K562 (cell line): Measurements from ENCODE around the gene RIOK3. TPM values are rescaled to one million over a fixed set of nuclear protein-coding genes. Genes with fewer than 3 reads are reported as not detected.

Experiments
- ATAC-seq: fragments of 200-7000 bp; cut with Tn5 transposase; 3 replicates; pipeline ENCODE4 v1.9.1; 2020; ENCODE audit warnings: moderate library complexity
- BruUV-seq: library from RNA; stranded (reverse); fragments of 400-500 nt; replicated peaks from 2 replicates; lab custom pipeline; 2021; lab: Mats Ljungman, UMichigan
- CTCF ChIA-PET: fragments of 300-600 bp; formaldehyde crosslinking; extraction: SDS; loops from one replicate; lab custom pipeline; 2021; ENCODE audit warnings: low intra/inter-chr PET ratio; lab: Yijun Ruan, JAX
- POLR2A ChIA-PET: fragments of 300-600, 350-650 bp; sonication (Branson Sonifier 250); formaldehyde crosslinking; extraction: SDS; loops from one replicate; lab custom pipeline; 2021; ENCODE audit warnings: antibody characterized with exemption, inconsistent platforms; lab: Yijun Ruan, JAX
- DNase-seq, 4 experiments: peaks; one replicate each; pipeline versions ENCODE4 v3.0.0 to v3.0.0-alpha.2; 2011 to 2018; ENCODE audit warnings: low spot score in 3 of 4, mixed read lengths in 3 of 4; ENCODE audit errors: extremely low read depth in 1 of 4
- FAIRE-seq: peaks from 2 replicates; lab custom pipeline; 2011; peaks lifted over from hg19 to GRCh38; lab: Jason Lieb, UNC
- H2AFZ ChIP-seq: 2 replicates; pipeline ENCODE4 v1.6.0; 2011; ENCODE audit warnings: low read depth, low read length, control low read depth, inconsistent platforms
- H3K27ac ChIP-seq: fragments of 200-600 bp; 3 replicates; pipeline ENCODE4 v1.8.0; 2011; ENCODE audit warnings: low read depth, mild to moderate bottlenecking, control low read depth, inconsistent platforms, low read length, moderate library complexity, mixed read lengths; ENCODE audit errors: extremely low read depth
- H3K27me3 ChIP-seq, 2 experiments: fragments of 300-600 bp in 1 of 2; 2 replicates in 1 of 2; 3 replicates in 1 of 2; pipeline versions ENCODE4 v1.6.0 to v1.8.0; 2011; ENCODE audit warnings: inconsistent platforms in 2 of 2, low read length in 2 of 2, mild to moderate bottlenecking in 1 of 2, mixed read lengths in 1 of 2, moderate library complexity in 1 of 2; ENCODE audit not compliant: control insufficient read depth in 2 of 2, insufficient read depth in 2 of 2
- H3K36me3 ChIP-seq: fragments of 300-600 bp; 3 replicates; pipeline ENCODE4 v1.8.0; 2011; ENCODE audit warnings: mild to moderate bottlenecking, low read length, inconsistent platforms; ENCODE audit not compliant: control insufficient read depth, insufficient read depth
- H3K4me1 ChIP-seq, 2 experiments: fragments of 200-600 bp in 1 of 2; replicated peaks in 1 of 2; 2 replicates in 1 of 2; 3 replicates in 1 of 2; pipeline versions ENCODE4 v1.5.1 to v1.8.0; 2011; ENCODE audit warnings: inconsistent platforms in 2 of 2, low read length in 2 of 2, mild to moderate bottlenecking in 1 of 2, mixed read lengths in 1 of 2, moderate library complexity in 1 of 2; ENCODE audit not compliant: control insufficient read depth in 2 of 2, insufficient read depth in 2 of 2
- H3K4me2 ChIP-seq: 2 replicates; pipeline ENCODE4 v1.6.1; 2011; ENCODE audit warnings: low read length, control low read depth, inconsistent platforms, mixed read lengths; ENCODE audit not compliant: insufficient read depth
- H3K4me3 ChIP-seq: fragments of 200-600 bp; sonication (generic), shearing (Covaris generic); 2 replicates; pipeline ENCODE4 v1.5.1; 2016; ENCODE audit warnings: control low read depth, inconsistent platforms
- H3K79me2 ChIP-seq: fragments of 200-600 bp; 3 replicates; pipeline ENCODE4 v1.8.0; 2011; ENCODE audit warnings: low read length, inconsistent platforms; ENCODE audit not compliant: control insufficient read depth, insufficient read depth
- H3K9ac ChIP-seq, 2 experiments: 2 replicates each; pipeline versions ENCODE4 v1.6.0 to v1.6.1; 2011; ENCODE audit warnings: low read depth in 2 of 2, low read length in 2 of 2, control low read depth in 1 of 2, inconsistent platforms in 1 of 2, mild to moderate bottlenecking in 1 of 2, mixed read lengths in 1 of 2; ENCODE audit not compliant: insufficient read depth in 1 of 2
- H3K9me1 ChIP-seq: one replicate; pipeline ENCODE4 v1.6.0; 2011; ENCODE audit warnings: inconsistent platforms, mild to moderate bottlenecking, low read length, moderate library complexity; ENCODE audit not compliant: control insufficient read depth, insufficient read depth
- H3K9me3 ChIP-seq: replicated peaks from 2 replicates; pipeline ENCODE4 v1.5.1; 2011; ENCODE audit warnings: low read depth, low read length, inconsistent platforms; ENCODE audit not compliant: control insufficient read depth, insufficient read depth
- H4K20me1 ChIP-seq: replicated peaks from 2 replicates; pipeline ENCODE4 v1.6.1; 2011; ENCODE audit warnings: low read length, inconsistent platforms, mixed read lengths; ENCODE audit not compliant: control insufficient read depth, insufficient read depth
- CEBPB ChIP-seq: fragments of 450-650 bp; IDR thresholded peaks from 2 replicates; pipeline ENCODE4 v1.6.1; 2016; ENCODE audit warnings: missing genetic modification characterization, missing compliant biosample characterization
- WGBS: fragments of 100-300 bp; shearing (Covaris generic); methylation state at CpG from one replicate; pipeline ENCODE4 v1.1.6; 2016; ENCODE audit warnings: low coverage, mixed read lengths; ENCODE audit not compliant: insufficient coverage; ENCODE audit errors: missing lambda C conversion rate; 5-methylcytosine and 5-hydroxymethylcytosine counted together
- in situ Hi-C: fragments of 300-500 bp; cut with MboI; formaldehyde crosslinking; loops from 4 replicates; pipeline ENCODE4 v1.15.0; 2018; ENCODE audit warnings: inconsistent platforms, mixed read lengths
- intact Hi-C: fragments of 100-400 bp; cut with micrococcal nuclease; formaldehyde crosslinking; loops from 2 replicates; pipeline ENCODE4 v1.14.2; 2022
- polyA plus RNA-seq, 8 experiments: library from polyadenylated mRNA; depleted of rRNA in 4 of 8; stranded (reverse) in 5 of 8; unstranded in 3 of 8; fragments of >200 nt; fragmentation: Nextera tagmentation in 2 of 8; fragmentation: Illumina TruSeq in 1 of 8; extraction: Ambion mirVana in 2 of 8; extraction: Trizol in 1 of 8; gene quantifications; 2 replicates each; pipeline versions ENCODE4 v1.2.1 to v1.2.3, GENCODE V29; 2011 to 2014; ENCODE audit warnings: inconsistent platforms in 1 of 8, missing spikeins in 1 of 8
- total RNA-seq, 7 experiments: library from RNA; depleted of rRNA in 6 of 7; stranded (reverse); fragments of >200 nt in 6 of 7; fragmentation: Illumina TruSeq in 2 of 7; extraction: Trizol in 2 of 7; gene quantifications; 2 replicates each; pipeline versions ENCODE4 v1.2.1 to v1.2.3, GENCODE V29; 2011 to 2021; ENCODE audit warnings: low replicate concordance in 1 of 7
- TF ChIP-seq, protein P1 (sequence below): fragments of 250-450 bp; sonication (Bioruptor Pico); IDR thresholded peaks from 2 replicates; pipeline ENCODE4 v1.5.1; 2021; ENCODE audit warnings: mild to moderate bottlenecking

RIOK3 gene
- total and polyA plus RNA-seq, 9 of the 15 experiments (the other 6 are each of a cell fraction or from before 2014, with no cell fraction given), result 21.4 to 89.5 (median 62.9) TPM

DNA sequence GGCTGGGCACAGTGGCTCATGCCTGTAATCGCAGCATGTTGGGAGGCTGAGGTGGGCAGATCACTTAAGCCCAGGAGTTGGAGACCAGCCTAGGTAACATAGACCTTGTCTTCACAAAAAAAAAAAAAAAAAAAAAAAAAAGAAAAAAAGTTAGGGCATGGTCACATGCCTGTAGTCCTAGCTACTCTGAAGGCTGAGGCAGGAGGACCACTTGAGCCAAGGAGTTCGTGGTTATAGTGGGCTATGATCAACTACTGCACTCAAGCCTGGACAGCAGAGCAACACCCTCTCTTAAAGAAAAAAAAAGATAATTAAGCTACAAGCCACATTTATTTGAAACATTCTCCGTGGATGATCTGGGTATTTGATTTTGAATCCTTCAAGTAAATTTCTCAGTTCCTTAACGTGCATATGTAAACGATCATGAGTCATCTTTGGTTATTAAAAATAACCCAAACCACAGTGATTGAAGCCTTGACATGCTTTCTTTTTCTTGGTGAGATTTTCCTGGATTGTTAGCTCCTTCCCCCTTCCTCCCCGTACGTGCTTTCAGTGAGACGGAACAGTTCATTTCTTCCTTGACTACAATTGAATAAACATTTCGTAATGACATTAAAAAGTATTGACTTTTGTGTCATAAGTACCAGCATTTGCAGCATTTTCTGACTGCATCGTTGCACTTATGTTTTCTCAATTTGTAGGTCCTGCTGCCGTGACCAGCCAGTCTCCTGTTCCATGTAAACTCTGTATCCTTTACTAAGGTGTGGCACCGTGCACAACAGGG lies 70.5 kb downstream of the RIOK3 start:
- Histone ChIP-seq H3K36me3 (peaks cover 85% of the 10 kb centered on the region), H3K4me1 (peaks cover 3 to 10% of the 10 kb centered on the region in 2 experiments), H4K20me1 (no peaks in the 10 kb centered on the region), H3K9me1 (no peaks in the 10 kb centered on the region), H3K4me2 (no peak overlapping the region), H3K27ac (no peak overlapping the region), H3K27me3 (no peaks in the 10 kb centered on the region), H3K4me3 (no peak overlapping the region), H3K9me3 (no peaks in the 10 kb centered on the region), H3K9ac (no peak overlapping the region), H3K79me2 (peaks cover 8% of the 10 kb centered on the region; the same call in 2 of the 3 replicates), H2AFZ (no peak overlapping the region)
- no TSS peak for BruUV-seq
- WGBS, result 79% methylated on average over 12 of the region's 12 CpGs
- DNase-seq, result no peak
- CTCF ChIA-PET, result no interaction called here
- FAIRE-seq, result no peak
- intact Hi-C loops, result no loop called here
- in situ Hi-C loops, result no loop called here
- POLR2A ChIA-PET, result interaction anchor here (0.9 kb wide), 1 partner anchor 67 kb away, joined by 3 read pairs; no protein-coding TSS in a partner anchor
- ATAC-seq, result no peak
- TF ChIP-seq CEBPB (tag), result 0 out of 2 replicates have a peak, but pooled peaks have one; percentile 9
- TF ChIP-seq, protein P1, sequence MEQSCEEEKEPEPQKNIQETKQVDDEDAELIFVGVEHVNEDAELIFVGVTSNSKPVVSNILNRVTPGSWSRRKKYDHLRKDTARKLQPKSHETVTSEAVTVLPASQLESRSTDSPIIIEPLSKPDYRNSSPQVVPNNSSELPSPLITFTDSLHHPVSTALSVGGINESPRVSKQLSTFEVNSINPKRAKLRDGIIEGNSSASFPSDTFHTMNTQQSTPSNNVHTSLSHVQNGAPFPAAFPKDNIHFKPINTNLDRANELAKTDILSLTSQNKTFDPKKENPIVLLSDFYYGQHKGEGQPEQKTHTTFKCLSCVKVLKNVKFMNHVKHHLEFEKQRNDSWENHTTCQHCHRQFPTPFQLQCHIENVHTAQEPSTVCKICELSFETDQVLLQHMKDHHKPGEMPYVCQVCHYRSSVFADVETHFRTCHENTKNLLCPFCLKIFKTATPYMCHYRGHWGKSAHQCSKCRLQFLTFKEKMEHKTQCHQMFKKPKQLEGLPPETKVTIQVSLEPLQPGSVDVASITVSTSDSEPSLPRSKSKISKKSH (CRISPR knock-in tag), result no peak
